Parathyroid adenoma (tissue), 2 donors: ENCODE results near the gene NECTIN3.

ENCODE experiments used
- H2AFZ ChIP-seq: fragments of 300-600 bp; sonication (generic); one replicate; pipeline ENCODE4 v1.7.0; 2017; ENCODE audit warnings: antibody characterized with exemption, mild to moderate bottlenecking
- H3K27ac ChIP-seq: fragments of 300-600 bp; sonication (generic); one replicate; pipeline ENCODE4 v1.7.0; 2017
- H3K27me3 ChIP-seq: fragments of 300-600 bp; sonication (generic); one replicate; pipeline ENCODE4 v1.7.0; 2017; ENCODE audit warnings: low read length; ENCODE audit not compliant: control insufficient read depth, insufficient read depth
- H3K36me3 ChIP-seq: fragments of 300-600 bp; sonication (generic); one replicate; pipeline ENCODE4 v1.7.0; 2017; ENCODE audit warnings: low read length; ENCODE audit not compliant: control insufficient read depth, insufficient read depth
- H3K4me1 ChIP-seq: fragments of 300-600 bp; sonication (generic); one replicate; pipeline ENCODE4 v1.7.0; 2017; ENCODE audit warnings: control low read depth
- H3K4me2 ChIP-seq: fragments of 300-600 bp; sonication (generic); one replicate; pipeline ENCODE4 v1.7.0; 2017; ENCODE audit warnings: low read length
- H3K4me3 ChIP-seq: fragments of 300-600 bp; sonication (generic); one replicate; pipeline ENCODE4 v1.7.0; 2017; ENCODE audit warnings: low read depth, low read length
- H3K79me2 ChIP-seq: fragments of 300-600 bp; sonication (generic); one replicate; pipeline ENCODE4 v1.7.0; 2017; ENCODE audit warnings: control low read depth
- H3K9ac ChIP-seq: fragments of 300-600 bp; sonication (generic); one replicate; pipeline ENCODE4 v1.7.0; 2017; ENCODE audit warnings: mild to moderate bottlenecking
- H3K9me3 ChIP-seq: fragments of 300-600 bp; sonication (generic); one replicate; pipeline ENCODE4 v1.7.0; 2017; ENCODE audit warnings: low read length; ENCODE audit not compliant: control insufficient read depth
- CTCF ChIP-seq: fragments of 300-600 bp; sonication (generic); IDR thresholded peaks from one replicate; pipeline ENCODE4 v1.7.0; 2017; ENCODE audit warnings: antibody characterized with exemption, mild to moderate bottlenecking
- donor health status: primary hyperparathyroidism.

Gene NECTIN3

GRCh38 chr3:111165411-111165810, 93.8 kb downstream of the NECTIN3 start:
- no peaks in the 10 kb centered on the region for H3K27me3 ChIP-seq
- no peak overlapping the region for H3K9ac ChIP-seq
- TF ChIP-seq CTCF, result no peak

GRCh38 chr3:111173328-111173900, 101.8 kb downstream of the NECTIN3 start:
- Histone ChIP-seq H2AFZ (no peak overlapping the region), H3K4me3 (no peak overlapping the region)

More at GRCh38 chr3:111165411-111165810, 93.8 kb downstream of the NECTIN3 start:
- Histone ChIP-seq H3K9me3 (no peaks in the 10 kb centered on the region), H3K4me1 (no peaks in the 10 kb centered on the region), H3K36me3 (no peaks in the 10 kb centered on the region), H2AFZ (no peak overlapping the region), H3K79me2 (no peaks in the 10 kb centered on the region), H3K27ac (no peak overlapping the region), H3K4me2 (no peak overlapping the region), H3K4me3 (no peak overlapping the region)

GRCh38 chr3:111173906-111174305, 102.3 kb downstream of the NECTIN3 start:
- TF ChIP-seq CTCF, result no peak
- Histone ChIP-seq H3K4me1 (no peaks in the 10 kb centered on the region), H3K27me3 (no peaks in the 10 kb centered on the region), H3K4me2 (no peak overlapping the region), H3K27ac (no peak overlapping the region), H3K79me2 (no peaks in the 10 kb centered on the region), H2AFZ (no peak overlapping the region), H3K36me3 (no peaks in the 10 kb centered on the region), H3K9me3 (no peaks in the 10 kb centered on the region), H3K4me3 (no peak overlapping the region), H3K9ac (no peak overlapping the region)

More at GRCh38 chr3:111173328-111173900, 101.8 kb downstream of the NECTIN3 start:
- no peak overlapping the region for H3K9ac ChIP-seq
- H3K4me1 ChIP-seq, result no peaks in the 10 kb centered on the region
- no peak for TF ChIP-seq CTCF
- no peaks in the 10 kb centered on the region for H3K9me3 ChIP-seq
- no peaks in the 10 kb centered on the region for H3K36me3 ChIP-seq
- H3K27me3 ChIP-seq, result no peaks in the 10 kb centered on the region
- H3K79me2 ChIP-seq, result no peaks in the 10 kb centered on the region
- no peak overlapping the region for H3K27ac ChIP-seq
- no peak overlapping the region for H3K4me2 ChIP-seq

- Histone ChIP-seq H3K9ac (no peak overlapping the region), H3K36me3 (no peaks in the 10 kb centered on the region), H3K4me2 (no peak overlapping the region), H3K27ac (no peak overlapping the region), H3K9me3 (no peaks in the 10 kb centered on the region), H3K4me3 (no peak overlapping the region), H3K79me2 (no peaks in the 10 kb centered on the region), H3K27me3 (no peaks in the 10 kb centered on the region), H2AFZ (no peak overlapping the region), H3K4me1 (no peaks in the 10 kb centered on the region)
- TF ChIP-seq CTCF, result no peak
Measured at GRCh38 chr3:111190518-111190917, 118.9 kb downstream of the NECTIN3 start.

GRCh38 chr3:111193472-111193871, 121.9 kb downstream of the NECTIN3 start:
- H3K4me3 ChIP-seq, result no peak overlapping the region
- no peaks in the 10 kb centered on the region for H3K9me3 ChIP-seq
- no peaks in the 10 kb centered on the region for H3K36me3 ChIP-seq
- H3K4me1 ChIP-seq, result no peaks in the 10 kb centered on the region
- H3K27ac ChIP-seq, result no peak overlapping the region
- H3K9ac ChIP-seq, result no peak overlapping the region
- no peak for TF ChIP-seq CTCF
- no peak overlapping the region for H2AFZ ChIP-seq
- H3K4me2 ChIP-seq, result no peak overlapping the region
- no peaks in the 10 kb centered on the region for H3K79me2 ChIP-seq
- H3K27me3 ChIP-seq, result no peaks in the 10 kb centered on the region
